Fibroblast of lung (primary cell): ENCODE data around the gene PKIG. TPM values are rescaled to one million over a fixed set of nuclear protein-coding genes. Genes with fewer than 3 reads are reported as not detected.
A peak's percentile ranks its signal among the peaks of the same experiment; 100 is the strongest.

Experiments used
- DNase-seq, 2 donors: peaks; one replicate each; pipeline versions ENCODE4 v3.0.0 to v3.0.0-alpha.2; 2010; ENCODE audit warnings: low read depth in 2 of 2
- H2AFZ ChIP-seq: 2 replicates; pipeline ENCODE4 v1.5.1; 2012; ENCODE audit warnings: low read length, control low read depth, inconsistent platforms
- H3K27ac ChIP-seq: 2 replicates; pipeline ENCODE4 v1.5.1; 2011; ENCODE audit warnings: low read length, control low read depth; ENCODE audit not compliant: insufficient read depth
- H3K27me3 ChIP-seq: 2 replicates; pipeline ENCODE4 v1.5.1; 2011; ENCODE audit warnings: mild to moderate bottlenecking, low read length; ENCODE audit not compliant: control insufficient read depth, insufficient read depth
- H3K36me3 ChIP-seq: 2 replicates; pipeline ENCODE4 v1.5.1; 2011; ENCODE audit warnings: low read length; ENCODE audit not compliant: control insufficient read depth, insufficient read depth
- H3K4me1 ChIP-seq: 2 replicates; pipeline ENCODE4 v1.5.1; 2011; ENCODE audit warnings: low read length; ENCODE audit not compliant: control insufficient read depth, insufficient read depth; ENCODE audit errors: extremely low read depth
- H3K4me2 ChIP-seq: 2 replicates; pipeline ENCODE4 v1.5.1; 2011; ENCODE audit warnings: low read length, control low read depth; ENCODE audit not compliant: insufficient read depth; ENCODE audit errors: extremely low read depth
- H3K4me3 ChIP-seq, 4 experiments: fragments of 200-600 bp in 1 of 4; sonication (generic) in 1 of 4; replicated peaks in 1 of 4; 2 replicates each; pipeline ENCODE4 v1.5.1; 2011 to 2016; ENCODE audit warnings: low read length in 4 of 4, low read depth in 3 of 4, mild to moderate bottlenecking in 3 of 4, control low read depth in 2 of 4, inconsistent platforms in 1 of 4, mixed read lengths in 1 of 4; ENCODE audit not compliant: insufficient read depth in 1 of 4; ENCODE audit errors: control extremely low read depth in 1 of 4
- H3K79me2 ChIP-seq: 2 replicates; pipeline ENCODE4 v1.5.1; 2012; ENCODE audit warnings: mild to moderate bottlenecking, low read length, inconsistent platforms; ENCODE audit not compliant: control insufficient read depth, insufficient read depth
- H3K9ac ChIP-seq: 2 replicates; pipeline ENCODE4 v1.5.1; 2011; ENCODE audit warnings: mild to moderate bottlenecking, low read length, control low read depth; ENCODE audit not compliant: insufficient read depth
- H3K9me3 ChIP-seq: 2 replicates; pipeline ENCODE4 v1.5.1; 2012; ENCODE audit warnings: low read depth, low read length; ENCODE audit not compliant: control insufficient read depth, insufficient read depth
- H4K20me1 ChIP-seq: 2 replicates; pipeline ENCODE4 v1.5.1; 2011; ENCODE audit warnings: low read length; ENCODE audit not compliant: control insufficient read depth, insufficient read depth; ENCODE audit errors: extremely low read depth
- EZH2 ChIP-seq: IDR thresholded peaks from 2 replicates; pipeline ENCODE4 v1.5.1; 2012; ENCODE audit warnings: low read length, control low read depth, mild to moderate bottlenecking; ENCODE audit errors: missing control alignments
- polyA plus RNA-seq, 2 donors: library from polyadenylated mRNA; depleted of rRNA in 1 of 2; stranded (reverse) in 1 of 2; unstranded in 1 of 2; fragments of >200 nt; gene quantifications; 2 replicates each; pipeline ENCODE4 v1.2.1, GENCODE V29; 2011 to 2012; ENCODE audit warnings: missing spikeins in 1 of 2
- total RNA-seq: library from RNA; depleted of rRNA; stranded (reverse); fragments of >200 nt; gene quantifications from 2 replicates; pipeline ENCODE4 v1.2.1, GENCODE V29; 2014
- TF ChIP-seq, protein P1 (sequence below), 2 donors: IDR thresholded peaks in 1 of 2; conservative IDR thresholded peaks in 1 of 2; 1 replicate in 1 of 2; 2 replicates in 1 of 2; pipeline ENCODE4 v1.5.1; 2011 to 2012; ENCODE audit warnings: low read length in 2 of 2, control low read depth in 1 of 2, inconsistent platforms in 1 of 2, low read depth in 1 of 2, mild to moderate bottlenecking in 1 of 2

Gene PKIG
- total and polyA plus RNA-seq, 2 donors (not counting 1 experiment from before 2014, with no cell fraction given) = 192 to 234 TPM

DNA sequence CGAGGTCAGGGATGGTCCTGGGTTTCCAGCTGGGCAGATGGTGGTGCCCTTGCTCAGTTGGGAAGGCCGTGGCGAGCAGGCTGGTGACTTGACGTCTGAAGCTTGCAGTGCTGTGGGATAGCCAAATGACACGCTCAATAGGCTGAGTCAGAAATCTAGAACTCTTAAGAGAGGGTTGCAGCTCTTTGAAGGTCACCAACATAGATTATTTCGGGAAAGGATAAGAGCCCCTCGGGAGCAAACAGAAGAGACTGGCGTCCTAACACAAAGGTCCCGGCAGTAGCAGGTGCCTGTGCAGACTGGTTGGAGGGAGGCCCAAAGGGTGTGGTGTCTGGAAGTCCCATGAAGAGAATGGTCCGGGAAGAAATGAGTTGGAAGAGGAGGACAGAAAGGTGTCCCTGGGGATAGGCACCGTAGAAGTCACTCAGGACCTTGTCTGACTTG is 18.4 kb downstream of the PKIG start:
- Histone ChIP-seq H2AFZ (no peak overlapping the region), H3K79me2 (peaks cover 3% of the 10 kb centered on the region), H4K20me1 (no peaks in the 10 kb centered on the region), H3K4me1 (peaks cover 27% of the 10 kb centered on the region), H3K27ac (peak overlapping the region; percentile 1), H3K9ac (no peak overlapping the region), H3K27me3 (no peaks in the 10 kb centered on the region), H3K36me3 (no peaks in the 10 kb centered on the region), H3K4me3 (no peak overlapping the region), H3K9me3 (no peaks in the 10 kb centered on the region), H3K4me2 (no peak overlapping the region)
- peak in 1 of 2 donors; percentile 58 for DNase-seq
- TF ChIP-seq, protein P1, sequence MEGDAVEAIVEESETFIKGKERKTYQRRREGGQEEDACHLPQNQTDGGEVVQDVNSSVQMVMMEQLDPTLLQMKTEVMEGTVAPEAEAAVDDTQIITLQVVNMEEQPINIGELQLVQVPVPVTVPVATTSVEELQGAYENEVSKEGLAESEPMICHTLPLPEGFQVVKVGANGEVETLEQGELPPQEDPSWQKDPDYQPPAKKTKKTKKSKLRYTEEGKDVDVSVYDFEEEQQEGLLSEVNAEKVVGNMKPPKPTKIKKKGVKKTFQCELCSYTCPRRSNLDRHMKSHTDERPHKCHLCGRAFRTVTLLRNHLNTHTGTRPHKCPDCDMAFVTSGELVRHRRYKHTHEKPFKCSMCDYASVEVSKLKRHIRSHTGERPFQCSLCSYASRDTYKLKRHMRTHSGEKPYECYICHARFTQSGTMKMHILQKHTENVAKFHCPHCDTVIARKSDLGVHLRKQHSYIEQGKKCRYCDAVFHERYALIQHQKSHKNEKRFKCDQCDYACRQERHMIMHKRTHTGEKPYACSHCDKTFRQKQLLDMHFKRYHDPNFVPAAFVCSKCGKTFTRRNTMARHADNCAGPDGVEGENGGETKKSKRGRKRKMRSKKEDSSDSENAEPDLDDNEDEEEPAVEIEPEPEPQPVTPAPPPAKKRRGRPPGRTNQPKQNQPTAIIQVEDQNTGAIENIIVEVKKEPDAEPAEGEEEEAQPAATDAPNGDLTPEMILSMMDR (conservative IDR thresholded peaks at IDR 0.05 in 1 of 2, IDR thresholded peaks at IDR 0.05 in 1 of 2; ENCODE audit: low read depth in 1 of 2, low read length in 2 of 2) = no peak
- no peak for TF ChIP-seq EZH2

- Histone ChIP-seq H3K4me2 (peak overlapping the region; percentile 18), H4K20me1 (no peaks in the 10 kb centered on the region), H3K79me2 (peaks cover 1% of the 10 kb centered on the region), H3K36me3 (no peaks in the 10 kb centered on the region), H3K4me1 (peaks cover 27% of the 10 kb centered on the region), H3K9ac (no peak overlapping the region), H3K27me3 (no peaks in the 10 kb centered on the region), H3K4me3 (no peak overlapping the region), H3K9me3 (no peaks in the 10 kb centered on the region), H2AFZ (no peak overlapping the region), H3K27ac (peak overlapping the region; percentile 1)
- DNase-seq = no peak
- no peak for TF ChIP-seq EZH2
- TF ChIP-seq, protein P1 (conservative IDR thresholded peaks at IDR 0.05 in 1 of 2, IDR thresholded peaks at IDR 0.05 in 1 of 2; ENCODE audit: low read depth in 1 of 2, low read length in 2 of 2) = no peak
Measured at GRCh38 chr20:44601236-44601671, 18.9 kb downstream of the PKIG start.

GRCh38 chr20:44601801-44602204 is 19.4 kb downstream of the PKIG start:
- Histone ChIP-seq H4K20me1 (no peaks in the 10 kb centered on the region), H3K79me2 (no peaks in the 10 kb centered on the region), H3K9me3 (no peaks in the 10 kb centered on the region), H3K27ac (no peak overlapping the region), H3K4me1 (peaks cover 27% of the 10 kb centered on the region), H3K4me2 (peak overlapping the region; percentile 27), H2AFZ (no peak overlapping the region), H3K27me3 (no peaks in the 10 kb centered on the region), H3K9ac (no peak overlapping the region), H3K36me3 (no peaks in the 10 kb centered on the region), H3K4me3 (no peak overlapping the region)
- DNase-seq = peak; percentile 88 to 89
- TF ChIP-seq, protein P1 (conservative IDR thresholded peaks at IDR 0.05 in 1 of 2, IDR thresholded peaks at IDR 0.05 in 1 of 2; ENCODE audit: low read depth in 1 of 2, low read length in 2 of 2) = no peak
- no peak for TF ChIP-seq EZH2
